ENCODE measurements around the gene MYO3B.

The MYO3B gene

GRCh38 chr2:170377500-170378207 lies 199.7 kb downstream of the MYO3B start:
- ChIA-PET CTCF (interaction anchor here (0.6 to 2.5 kb wide), 12 partner anchors 12 to 551 kb away, joined by 3 to 12 read pairs (median 5); partner anchors contain the start of genes GAD1 and GORASP2), POLR2A (no interaction called here)
- no peaks in the 10 kb centered on the region for H3K36me3 ChIP-seq (ENCODE audit: control insufficient read depth in 2 of 2, insufficient read depth in 1 of 2, low read length in 2 of 2)
- H3K9me3 ChIP-seq (ENCODE audit: control insufficient read depth, insufficient read depth, low read depth, low read length) = no peaks in the 10 kb centered on the region
- no peak overlapping the region for H3K27ac ChIP-seq (ENCODE audit: extremely low read depth, low read depth, low read length)
- TF ChIP-seq PRDM6 (tag by site-specific recombination; IDR thresholded peaks at IDR 0.05) (peak; percentile 33; the same call in 1 of the 2 replicates), ZNF292 (tag by site-specific recombination; IDR thresholded peaks at IDR 0.05; ENCODE audit: borderline replicate concordance, low read depth) (no peak)
- H3K4me3 ChIP-seq (ENCODE audit: low read depth, low read length) = no peak overlapping the region
- H3K4me1 ChIP-seq (ENCODE audit: control insufficient read depth, insufficient read depth, low read length) = peaks cover 7% of the 10 kb centered on the region; the same call in 1 of the 2 replicates

GRCh38 chr2:170380267-170380666 lies 202.3 kb downstream of the MYO3B start:
- POLR2A ChIA-PET = interaction anchor here (1.1 kb wide), 1 partner anchor 436 kb away, joined by 3 read pairs; the partner anchor contains the start of gene GAD1
- CTCF ChIA-PET = interaction anchor here (0.6 to 2.1 kb wide), 8 partner anchors 8 to 498 kb away, joined by 3 to 9 read pairs (median 5); no protein-coding TSS in a partner anchor
- Histone ChIP-seq H3K4me3 (ENCODE audit: low read depth, low read length) (no peak overlapping the region), H3K36me3 (ENCODE audit: control insufficient read depth in 2 of 2, insufficient read depth in 1 of 2, low read length in 2 of 2) (no peaks in the 10 kb centered on the region), H3K9me3 (ENCODE audit: control insufficient read depth, insufficient read depth, low read depth, low read length) (no peaks in the 10 kb centered on the region), H3K27ac (ENCODE audit: extremely low read depth, low read depth, low read length) (no peak overlapping the region), H3K4me1 (ENCODE audit: control insufficient read depth, insufficient read depth, low read length) (peaks cover 5% of the 10 kb centered on the region; the same call in 1 of the 2 replicates)
- TF ChIP-seq, protein P1, sequence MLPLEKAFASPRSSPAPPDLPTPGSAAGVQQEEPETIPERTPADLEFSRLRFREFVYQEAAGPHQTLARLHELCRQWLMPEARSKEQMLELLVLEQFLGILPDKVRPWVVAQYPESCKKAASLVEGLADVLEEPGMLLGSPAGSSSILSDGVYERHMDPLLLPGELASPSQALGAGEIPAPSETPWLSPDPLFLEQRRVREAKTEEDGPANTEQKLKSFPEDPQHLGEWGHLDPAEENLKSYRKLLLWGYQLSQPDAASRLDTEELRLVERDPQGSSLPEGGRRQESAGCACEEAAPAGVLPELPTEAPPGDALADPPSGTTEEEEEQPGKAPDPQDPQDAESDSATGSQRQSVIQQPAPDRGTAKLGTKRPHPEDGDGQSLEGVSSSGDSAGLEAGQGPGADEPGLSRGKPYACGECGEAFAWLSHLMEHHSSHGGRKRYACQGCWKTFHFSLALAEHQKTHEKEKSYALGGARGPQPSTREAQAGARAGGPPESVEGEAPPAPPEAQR (tag by site-specific recombination; IDR thresholded peaks at IDR 0.05) = no peak
- TF ChIP-seq KLF16 (tag by site-specific recombination; IDR thresholded peaks at IDR 0.05) (no peak), ZNF140 (tag by site-specific recombination; IDR thresholded peaks at IDR 0.05) (no peak), ZNF610 (tag by site-specific recombination; IDR thresholded peaks at IDR 0.05; ENCODE audit: borderline replicate concordance) (no peak), REST (tag by site-specific recombination; IDR thresholded peaks at IDR 0.05) (no peak), CTCF (tag by site-specific recombination; IDR thresholded peaks at IDR 0.05) (no peak)

GRCh38 chr2:170381678-170382077 lies 203.7 kb downstream of the MYO3B start:
- ChIA-PET POLR2A (no interaction called here), CTCF (interaction anchor here (2.4 kb wide), 1 partner anchor 21 kb away, joined by 10 read pairs; no protein-coding TSS in a partner anchor)
- no peak overlapping the region for H3K4me3 ChIP-seq (ENCODE audit: low read depth, low read length)
- H3K9me3 ChIP-seq (ENCODE audit: control insufficient read depth, insufficient read depth, low read depth, low read length) = no peaks in the 10 kb centered on the region
- H3K4me1 ChIP-seq (ENCODE audit: control insufficient read depth, insufficient read depth, low read length) = no peaks in the 10 kb centered on the region
- H3K36me3 ChIP-seq (ENCODE audit: control insufficient read depth in 2 of 2, insufficient read depth in 1 of 2, low read length in 2 of 2) = no peaks in the 10 kb centered on the region
- no peak overlapping the region for H3K27ac ChIP-seq (ENCODE audit: extremely low read depth, low read depth, low read length)
- TF ChIP-seq ZNF600 (tag by site-specific recombination; IDR thresholded peaks at IDR 0.05) (no peak), ZNF354C (tag by site-specific recombination; IDR thresholded peaks at IDR 0.05; ENCODE audit: borderline replicate concordance, low read depth) (no peak), ZNF785 (tag by site-specific recombination; IDR thresholded peaks at IDR 0.05) (no peak), ZNF394 (tag by site-specific recombination; IDR thresholded peaks at IDR 0.05; ENCODE audit: borderline replicate concordance) (no peak), ZEB2 (tag by site-specific recombination; IDR thresholded peaks at IDR 0.05) (no peak), ZNF146 (tag by site-specific recombination; IDR thresholded peaks at IDR 0.05) (no peak), ZNF544 (tag by site-specific recombination; IDR thresholded peaks at IDR 0.05) (no peak), ZNF626 (tag by site-specific recombination; IDR thresholded peaks at IDR 0.05) (no peak), KLF10 (tag by site-specific recombination; IDR thresholded peaks at IDR 0.05) (no peak), TSHZ1 (tag by site-specific recombination; IDR thresholded peaks at IDR 0.05; ENCODE audit: borderline replicate concordance) (no peak)

Data from HEK293 (cell line).